Measurements from ENCODE around the gene CSNK2B.

Gene CSNK2B

DNA sequence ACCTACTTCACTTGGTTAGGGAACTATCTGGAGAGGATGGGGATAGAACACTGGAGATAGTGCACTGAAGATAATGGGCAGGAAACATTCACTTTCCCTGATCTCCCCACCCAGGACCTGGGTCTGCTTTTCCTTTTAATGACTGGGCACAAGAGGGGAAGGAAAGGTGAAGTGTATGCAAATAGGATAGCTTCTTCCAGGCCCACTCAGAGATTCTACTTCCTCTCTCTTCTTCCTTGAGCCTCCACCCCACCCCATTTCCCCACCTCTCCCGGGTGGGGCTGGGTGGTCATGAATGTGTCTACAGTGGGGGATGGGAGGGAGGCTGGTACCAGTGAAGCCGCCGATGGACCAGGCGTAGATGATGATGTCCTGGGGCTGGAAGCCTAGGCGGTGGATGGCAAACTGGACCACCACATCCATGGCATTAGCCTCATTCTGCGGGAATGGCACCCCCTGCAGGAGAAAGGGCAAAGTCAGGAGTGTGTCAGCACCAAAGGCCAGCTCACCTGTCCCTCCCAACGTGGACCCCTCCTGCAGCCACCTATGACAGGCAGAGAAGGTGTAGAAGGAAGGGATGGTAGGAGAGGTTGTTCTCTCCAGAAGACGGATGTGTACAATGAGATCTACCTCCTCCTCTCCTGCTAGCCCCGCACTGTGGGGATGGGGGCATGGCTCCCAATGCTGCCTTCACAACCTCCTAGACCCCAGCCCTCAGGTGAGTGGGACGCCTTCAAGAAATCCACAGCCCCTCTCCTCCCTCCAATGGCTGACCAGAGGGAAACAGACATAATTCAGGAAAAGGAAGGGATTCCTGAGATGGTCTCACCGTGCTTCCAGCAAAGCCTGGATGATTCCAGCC, 23.6 kb downstream of the CSNK2B start:
- no peak overlapping the region for H3K4me3 ChIP-seq (ENCODE audit: low read depth, low read length)
- no peak for DNase-seq (ENCODE audit: low read depth)
- TF ChIP-seq, protein P1, sequence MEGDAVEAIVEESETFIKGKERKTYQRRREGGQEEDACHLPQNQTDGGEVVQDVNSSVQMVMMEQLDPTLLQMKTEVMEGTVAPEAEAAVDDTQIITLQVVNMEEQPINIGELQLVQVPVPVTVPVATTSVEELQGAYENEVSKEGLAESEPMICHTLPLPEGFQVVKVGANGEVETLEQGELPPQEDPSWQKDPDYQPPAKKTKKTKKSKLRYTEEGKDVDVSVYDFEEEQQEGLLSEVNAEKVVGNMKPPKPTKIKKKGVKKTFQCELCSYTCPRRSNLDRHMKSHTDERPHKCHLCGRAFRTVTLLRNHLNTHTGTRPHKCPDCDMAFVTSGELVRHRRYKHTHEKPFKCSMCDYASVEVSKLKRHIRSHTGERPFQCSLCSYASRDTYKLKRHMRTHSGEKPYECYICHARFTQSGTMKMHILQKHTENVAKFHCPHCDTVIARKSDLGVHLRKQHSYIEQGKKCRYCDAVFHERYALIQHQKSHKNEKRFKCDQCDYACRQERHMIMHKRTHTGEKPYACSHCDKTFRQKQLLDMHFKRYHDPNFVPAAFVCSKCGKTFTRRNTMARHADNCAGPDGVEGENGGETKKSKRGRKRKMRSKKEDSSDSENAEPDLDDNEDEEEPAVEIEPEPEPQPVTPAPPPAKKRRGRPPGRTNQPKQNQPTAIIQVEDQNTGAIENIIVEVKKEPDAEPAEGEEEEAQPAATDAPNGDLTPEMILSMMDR (IDR thresholded peaks at IDR 0.05; ENCODE audit: low read depth, low read length), result peak; percentile 60
- no peak for TF ChIP-seq MYC (IDR thresholded peaks at IDR 0.05; ENCODE audit: low read depth, low read length)

GRCh38 chr6:31690231-31691077, 24.6 kb downstream of the CSNK2B start:
- TF ChIP-seq, protein P1 (IDR thresholded peaks at IDR 0.05; ENCODE audit: low read depth, low read length), result no peak
- TF ChIP-seq MAX (IDR thresholded peaks at IDR 0.05; ENCODE audit: low read depth, low read length), result no peak
- TF ChIP-seq POLR2A (IDR thresholded peaks at IDR 0.05; ENCODE audit: extremely low read depth, insufficient read length), result no peak
- TF ChIP-seq MYC (IDR thresholded peaks at IDR 0.05; ENCODE audit: low read depth, low read length), result no peak
- no peak overlapping the region for H3K4me3 ChIP-seq (ENCODE audit: low read depth, low read length)
- no peak for DNase-seq (ENCODE audit: low read depth)

DNA sequence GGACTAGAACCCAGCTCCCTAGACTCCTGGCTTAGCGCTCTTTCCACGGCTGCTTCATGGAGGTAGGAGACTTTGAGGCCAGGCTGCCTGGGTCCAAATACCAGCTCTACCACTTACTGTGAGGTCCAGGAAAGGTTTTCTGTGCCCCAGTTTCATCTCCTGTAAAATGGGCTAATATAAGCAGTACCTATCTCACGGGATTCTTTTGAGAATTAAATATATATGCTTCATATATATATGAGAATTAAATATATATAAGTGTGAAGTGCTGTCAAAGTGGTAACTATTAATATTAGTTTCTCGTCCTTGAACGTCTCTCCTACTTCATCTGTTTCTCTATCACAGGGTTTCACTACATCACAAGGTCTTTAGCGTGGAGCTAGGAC, 25.2 kb downstream of the CSNK2B start:
- no peak overlapping the region for H3K4me3 ChIP-seq (ENCODE audit: low read depth, low read length)
- TF ChIP-seq POLR2A (IDR thresholded peaks at IDR 0.05; ENCODE audit: extremely low read depth, insufficient read length) (no peak), MYC (IDR thresholded peaks at IDR 0.05; ENCODE audit: low read depth, low read length) (no peak), MAX (IDR thresholded peaks at IDR 0.05; ENCODE audit: low read depth, low read length) (no peak)
- TF ChIP-seq, protein P1 (IDR thresholded peaks at IDR 0.05; ENCODE audit: low read depth, low read length), result no peak
- DNase-seq (ENCODE audit: low read depth), result no peak

GRCh38 chr6:31691564-31692108, 25.8 kb downstream of the CSNK2B start:
- no peak for TF ChIP-seq MYC (IDR thresholded peaks at IDR 0.05; ENCODE audit: low read depth, low read length)
- TF ChIP-seq MAX (IDR thresholded peaks at IDR 0.05; ENCODE audit: low read depth, low read length), result no peak
- DNase-seq (ENCODE audit: low read depth), result no peak
- no peak overlapping the region for H3K4me3 ChIP-seq (ENCODE audit: low read depth, low read length)

DNA sequence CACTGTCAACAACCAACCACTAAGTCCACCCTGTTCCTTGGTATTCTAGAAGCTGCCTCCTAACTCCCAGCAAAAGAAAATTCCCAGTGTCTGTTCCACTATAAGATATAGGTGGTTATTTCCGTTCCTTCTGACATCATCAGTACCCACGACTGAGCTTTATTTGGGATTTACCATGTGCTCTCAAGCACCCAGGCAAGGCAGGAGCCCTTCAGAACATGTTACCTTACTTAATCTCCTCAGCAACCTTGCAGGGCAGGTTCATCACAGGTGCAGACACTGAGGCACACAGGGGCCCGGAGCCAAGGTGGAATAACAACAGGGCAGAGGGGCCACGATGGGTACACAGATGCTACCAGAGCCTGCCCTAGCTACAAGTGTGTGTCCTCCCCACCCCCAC, 26.5 kb downstream of the CSNK2B start:
- no peak overlapping the region for H3K4me3 ChIP-seq (ENCODE audit: low read depth, low read length)
- TF ChIP-seq MAX (IDR thresholded peaks at IDR 0.05; ENCODE audit: low read depth, low read length), result no peak
- TF ChIP-seq MYC (IDR thresholded peaks at IDR 0.05; ENCODE audit: low read depth, low read length), result no peak
- TF ChIP-seq POLR2A (IDR thresholded peaks at IDR 0.05; ENCODE audit: extremely low read depth, insufficient read length), result no peak
- TF ChIP-seq, protein P1 (IDR thresholded peaks at IDR 0.05; ENCODE audit: low read depth, low read length), result no peak
- DNase-seq (ENCODE audit: low read depth), result no peak

GRCh38 chr6:31692886-31693285, 27.0 kb downstream of the CSNK2B start:
- TF ChIP-seq MYC (IDR thresholded peaks at IDR 0.05; ENCODE audit: low read depth, low read length) (no peak), MAX (IDR thresholded peaks at IDR 0.05; ENCODE audit: low read depth, low read length) (no peak), POLR2A (IDR thresholded peaks at IDR 0.05; ENCODE audit: extremely low read depth, insufficient read length) (no peak)
- TF ChIP-seq, protein P1 (IDR thresholded peaks at IDR 0.05; ENCODE audit: low read depth, low read length), result no peak
- no peak overlapping the region for H3K4me3 ChIP-seq (ENCODE audit: low read depth, low read length)
- no peak for DNase-seq (ENCODE audit: low read depth)

Data from NB4 (cell line).